HUES64 (cell line): ENCODE measurements around the gene PRKCB.

ENCODE experiments used
- H3K27ac ChIP-seq: 2 replicates; pipeline ENCODE4 v1.7.0; 2013; ENCODE audit warnings: low read depth, low read length, inconsistent platforms
- H3K27me3 ChIP-seq: 2 replicates; pipeline ENCODE4 v1.6.1; 2013; ENCODE audit warnings: mild to moderate bottlenecking, low read length; ENCODE audit not compliant: insufficient read depth
- H3K36me3 ChIP-seq: 2 replicates; pipeline ENCODE4 v1.6.1; 2013; ENCODE audit warnings: mild to moderate bottlenecking, low read length; ENCODE audit not compliant: insufficient read depth
- H3K4me1 ChIP-seq: 2 replicates; pipeline ENCODE4 v1.6.1; 2013; ENCODE audit warnings: mild to moderate bottlenecking, low read length, moderate library complexity; ENCODE audit not compliant: insufficient read depth
- H3K4me3 ChIP-seq: 2 replicates; pipeline ENCODE4 v1.5.1; 2013; ENCODE audit warnings: mild to moderate bottlenecking, low read length, moderate library complexity
- H3K9ac ChIP-seq: 2 replicates; pipeline ENCODE4 v1.6.1; 2013; ENCODE audit warnings: mild to moderate bottlenecking, low read depth, low read length
- H3K9me3 ChIP-seq: 2 replicates; pipeline ENCODE4 v1.6.1; 2013; ENCODE audit warnings: low read depth, low read length; ENCODE audit not compliant: insufficient read depth
- WGBS: fragments of 150-250, 120-280 bp; methylation state at CpG from one replicate; pipeline ENCODE4 v1.1.7; 2013; ENCODE audit warnings: missing lambda C conversion rate; 5-methylcytosine and 5-hydroxymethylcytosine counted together

Gene PRKCB

DNA sequence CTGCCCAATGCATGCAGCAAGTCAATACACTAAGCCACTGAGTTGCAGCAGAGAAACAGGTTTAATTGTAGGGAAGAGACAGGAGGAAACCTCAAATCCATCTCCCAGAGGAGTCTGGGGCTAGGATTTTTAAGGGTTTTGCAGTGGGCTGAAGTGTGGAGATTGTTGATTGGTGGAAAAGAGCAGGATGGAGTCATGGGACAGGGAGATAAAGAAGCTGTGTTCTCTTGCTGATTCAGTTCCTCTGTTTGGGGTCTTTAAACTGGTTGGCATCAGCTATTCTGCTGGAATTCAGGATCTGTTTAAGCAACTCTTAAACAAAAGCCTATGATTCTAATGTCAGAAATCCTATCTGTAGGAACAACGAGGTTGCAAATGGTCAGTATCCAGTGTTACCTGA is 239.5 kb downstream of the PRKCB start:
- no peaks in the 10 kb centered on the region for H3K36me3 ChIP-seq
- no peak overlapping the region for H3K9ac ChIP-seq
- H3K9me3 ChIP-seq = no peaks in the 10 kb centered on the region
- 89% methylated on average over 1 of the region's 1 CpG for WGBS
- peaks cover 19% of the 10 kb centered on the region for H3K4me1 ChIP-seq
- no peak overlapping the region for H3K27ac ChIP-seq
- no peaks in the 10 kb centered on the region for H3K27me3 ChIP-seq
- no peak overlapping the region for H3K4me3 ChIP-seq

DNA sequence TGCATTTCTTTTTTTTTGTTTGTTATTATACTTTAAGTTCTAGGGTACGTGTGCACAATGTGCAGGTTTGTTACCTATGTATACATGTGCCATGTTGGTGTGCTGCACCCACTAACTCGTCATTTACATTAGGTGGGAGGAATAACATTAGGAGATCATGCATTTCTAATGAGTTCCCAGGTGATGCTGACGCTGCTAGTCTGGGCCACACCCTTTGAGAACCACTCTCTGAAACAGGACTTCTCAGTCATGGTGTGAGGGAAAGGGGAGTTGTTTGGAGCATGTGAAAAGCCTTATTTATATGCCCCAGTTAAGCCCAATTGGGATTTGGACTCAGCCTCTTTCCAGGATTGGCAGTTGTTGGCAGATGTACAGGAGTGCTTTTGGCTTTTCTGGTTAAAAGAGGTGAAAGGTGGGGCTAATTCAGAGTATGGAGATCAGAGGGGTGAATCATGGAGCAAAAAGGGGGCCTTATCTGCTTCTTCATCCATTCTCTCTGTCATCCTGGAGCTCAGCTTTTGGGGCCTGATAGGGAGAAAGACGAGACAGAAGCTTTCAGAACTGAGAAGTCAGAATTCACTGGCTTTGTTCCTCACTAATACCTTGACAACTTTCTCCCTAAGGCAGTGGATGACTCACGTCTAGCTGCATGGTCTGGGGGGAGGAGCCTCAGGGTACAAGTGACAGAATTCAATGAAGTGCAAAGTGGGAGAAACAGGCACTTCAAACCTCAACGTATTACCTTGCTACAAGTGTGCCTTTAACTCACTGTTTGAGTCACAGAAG is 240.3 kb downstream of the PRKCB start:
- Histone ChIP-seq H3K4me3 (no peak overlapping the region), H3K27ac (no peak overlapping the region), H3K9ac (no peak overlapping the region), H3K9me3 (no peaks in the 10 kb centered on the region), H3K27me3 (no peaks in the 10 kb centered on the region), H3K4me1 (peaks cover 19% of the 10 kb centered on the region), H3K36me3 (no peaks in the 10 kb centered on the region)
- WGBS = 38% methylated on average over 6 of the region's 6 CpGs

- H3K27ac ChIP-seq = no peak overlapping the region
- H3K4me3 ChIP-seq = no peak overlapping the region
- H3K9me3 ChIP-seq = no peaks in the 10 kb centered on the region
- H3K9ac ChIP-seq = no peak overlapping the region
- 100% methylated on average over 1 of the region's 1 CpG for WGBS
- H3K36me3 ChIP-seq = no peaks in the 10 kb centered on the region
- peaks cover 19% of the 10 kb centered on the region for H3K4me1 ChIP-seq
- no peaks in the 10 kb centered on the region for H3K27me3 ChIP-seq
These were observed 241.5 kb downstream of the PRKCB start for GRCh38 chr16:24077292-24077691.

DNA sequence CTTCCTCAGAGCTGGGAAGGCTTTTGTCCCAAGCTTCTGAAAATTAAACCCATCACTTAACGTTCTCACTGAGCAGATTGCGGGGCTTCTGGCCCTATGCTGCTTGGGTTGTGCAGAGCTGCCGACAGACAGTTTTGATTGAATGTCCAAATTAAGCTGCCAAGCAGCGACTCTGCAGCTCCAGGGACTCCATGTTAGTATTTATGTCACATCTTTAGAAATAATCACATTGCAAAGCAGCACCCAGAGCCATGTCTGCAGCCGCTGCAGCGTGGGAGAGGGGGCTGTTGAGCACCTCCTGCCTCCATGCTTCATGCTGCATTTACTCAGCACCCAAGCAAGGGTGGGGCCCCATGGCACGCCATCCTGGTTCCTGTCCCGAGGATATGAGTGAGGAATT is 242.2 kb downstream of the PRKCB start:
- H3K27ac ChIP-seq = no peak overlapping the region
- WGBS = 89% methylated on average over 8 of the region's 8 CpGs
- H3K9me3 ChIP-seq = no peaks in the 10 kb centered on the region
- H3K36me3 ChIP-seq = no peaks in the 10 kb centered on the region
- no peak overlapping the region for H3K4me3 ChIP-seq
- no peak overlapping the region for H3K9ac ChIP-seq
- no peaks in the 10 kb centered on the region for H3K27me3 ChIP-seq
- H3K4me1 ChIP-seq = peaks cover 19% of the 10 kb centered on the region

GRCh38 chr16:24085666-24086065 is 249.9 kb downstream of the PRKCB start:
- H3K4me1 ChIP-seq = 0 out of 2 replicates have a peak, but pooled peaks cover 5% of the 10 kb centered on the region
- no peak overlapping the region for H3K4me3 ChIP-seq
- WGBS = 84% methylated on average over 5 of the region's 5 CpGs
- H3K36me3 ChIP-seq = no peaks in the 10 kb centered on the region
- H3K9ac ChIP-seq = no peak overlapping the region
- no peak overlapping the region for H3K27ac ChIP-seq
- no peaks in the 10 kb centered on the region for H3K27me3 ChIP-seq
- peaks cover under 1% of the 10 kb centered on the region; the same call in 1 of the 2 replicates for H3K9me3 ChIP-seq

- Histone ChIP-seq H3K4me3 (no peak overlapping the region), H3K4me1 (0 out of 2 replicates have a peak, but pooled peaks cover 5% of the 10 kb centered on the region), H3K9ac (no peak overlapping the region), H3K27me3 (no peaks in the 10 kb centered on the region), H3K27ac (peak overlapping the region; percentile 28; the same call in 1 of the 2 replicates), H3K36me3 (no peaks in the 10 kb centered on the region), H3K9me3 (peaks cover 7% of the 10 kb centered on the region; the same call in 1 of the 2 replicates)
- 90% methylated on average over 10 of the region's 10 CpGs for WGBS
These were observed 252.2 kb downstream of the PRKCB start for GRCh38 chr16:24087891-24088410.

DNA sequence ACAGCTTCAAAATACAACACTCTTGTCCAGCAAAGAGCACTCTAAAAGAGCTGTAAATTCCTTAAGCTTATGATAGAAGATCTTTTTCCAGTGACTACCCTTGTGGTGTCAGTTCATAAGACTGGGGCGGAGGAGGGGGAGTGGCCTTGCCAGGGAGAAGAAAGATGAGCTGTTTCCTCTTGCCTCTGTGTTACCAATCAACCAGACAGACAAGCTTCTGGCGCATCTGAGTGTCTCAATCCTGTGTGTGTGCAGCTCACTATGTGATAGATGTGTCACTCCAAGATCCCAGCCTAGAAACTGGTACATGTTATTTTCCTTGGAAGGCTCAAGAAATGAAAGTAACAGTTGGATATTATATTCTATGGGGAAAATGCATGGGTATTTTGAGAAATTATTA is 253.0 kb downstream of the PRKCB start:
- no peak overlapping the region for H3K27ac ChIP-seq
- no peak overlapping the region for H3K9ac ChIP-seq
- H3K9me3 ChIP-seq = peaks cover 7% of the 10 kb centered on the region; the same call in 1 of the 2 replicates
- WGBS = 79% methylated on average over 2 of the region's 2 CpGs
- H3K4me3 ChIP-seq = no peak overlapping the region
- H3K36me3 ChIP-seq = no peaks in the 10 kb centered on the region
- H3K27me3 ChIP-seq = no peaks in the 10 kb centered on the region
- H3K4me1 ChIP-seq = 0 out of 2 replicates have a peak, but pooled peaks cover 5% of the 10 kb centered on the region

GRCh38 chr16:24091125-24091524 is 255.3 kb downstream of the PRKCB start:
- H3K27me3 ChIP-seq = no peaks in the 10 kb centered on the region
- WGBS = 100% methylated on average over 1 of the region's 1 CpG
- 0 out of 2 replicates have a peak, but pooled peaks cover 5% of the 10 kb centered on the region for H3K4me1 ChIP-seq
- no peak overlapping the region for H3K4me3 ChIP-seq
- H3K27ac ChIP-seq = no peak overlapping the region
- H3K9me3 ChIP-seq = peaks cover 7% of the 10 kb centered on the region; the same call in 1 of the 2 replicates
- no peak overlapping the region for H3K9ac ChIP-seq
- H3K36me3 ChIP-seq = no peaks in the 10 kb centered on the region

GRCh38 chr16:24093049-24093448 is 257.3 kb downstream of the PRKCB start:
- no peaks in the 10 kb centered on the region for H3K36me3 ChIP-seq
- no peak overlapping the region for H3K9ac ChIP-seq
- no peak overlapping the region for H3K27ac ChIP-seq
- no peaks in the 10 kb centered on the region for H3K27me3 ChIP-seq
- H3K4me1 ChIP-seq = peaks cover 9% of the 10 kb centered on the region
- no peak overlapping the region for H3K4me3 ChIP-seq
- H3K9me3 ChIP-seq = peaks cover 7% of the 10 kb centered on the region; the same call in 1 of the 2 replicates

DNA sequence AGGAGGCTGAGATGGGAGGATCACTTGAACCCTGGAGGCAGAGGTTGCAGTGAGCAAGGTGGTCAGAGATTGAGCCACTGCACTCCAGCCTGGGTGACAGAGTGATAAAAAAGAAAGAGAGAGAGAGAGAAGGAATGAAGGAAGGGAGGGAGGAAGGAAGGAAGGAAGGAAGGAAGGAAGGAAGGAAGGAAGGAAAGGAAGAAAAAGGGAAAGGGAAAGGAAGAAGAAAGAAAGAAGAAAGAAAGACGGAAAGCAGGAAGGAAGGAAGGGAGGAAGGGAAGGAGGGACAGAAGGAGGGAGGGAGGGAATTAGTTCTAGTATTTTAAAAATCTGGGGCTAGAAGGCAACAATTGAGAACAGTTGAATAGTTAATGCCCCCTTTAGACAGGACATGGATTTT is 258.9 kb downstream of the PRKCB start:
- Histone ChIP-seq H3K4me3 (no peak overlapping the region), H3K9me3 (peaks cover 7% of the 10 kb centered on the region; the same call in 1 of the 2 replicates), H3K27me3 (no peaks in the 10 kb centered on the region), H3K27ac (no peak overlapping the region), H3K9ac (no peak overlapping the region), H3K4me1 (peaks cover 16% of the 10 kb centered on the region), H3K36me3 (no peaks in the 10 kb centered on the region)
- 97% methylated on average over 1 of the region's 1 CpG for WGBS

DNA sequence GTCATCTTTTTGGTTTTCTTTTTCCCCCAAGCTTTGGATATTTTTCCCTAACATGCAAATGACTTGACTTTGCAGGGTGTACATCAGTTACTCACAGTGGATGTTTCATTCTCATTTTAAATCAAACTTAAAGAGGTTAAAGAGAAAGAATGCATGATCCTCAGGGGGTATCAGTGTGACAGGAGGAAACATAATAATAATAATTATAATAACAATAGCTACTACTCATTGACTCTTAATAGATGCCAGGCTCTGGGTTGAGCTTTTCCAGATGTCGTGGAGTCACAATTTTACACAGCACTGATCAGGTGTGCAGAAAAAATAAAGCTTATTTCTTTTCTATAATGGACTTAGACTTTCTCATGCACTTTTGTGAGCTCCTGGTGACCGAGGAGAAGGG is 263.1 kb downstream of the PRKCB start:
- Histone ChIP-seq H3K4me3 (0 out of 2 replicates have a peak overlapping the region, but pooled peaks have one; percentile 15), H3K9ac (0 out of 2 replicates have a peak overlapping the region, but pooled peaks have one; percentile 17), H3K27ac (peak overlapping the region; percentile 94), H3K4me1 (peaks cover 28% of the 10 kb centered on the region), H3K36me3 (no peaks in the 10 kb centered on the region), H3K27me3 (no peaks in the 10 kb centered on the region), H3K9me3 (no peaks in the 10 kb centered on the region)
- 6% methylated on average over 2 of the region's 2 CpGs for WGBS
